KOPT-K1 (cell line): ENCODE results near the gene OR9Q1.
"Not testable (repeated sequence)": the region's sequence is repeated elsewhere in the genome, so short reads cannot be mapped to it uniquely, and the experiment has no call there.

Experiments used
- H3K27ac ChIP-seq: fragments of 200-600 bp; sonication (generic); 2 replicates; pipeline ENCODE4 v1.5.1; 2016; ENCODE audit warnings: antibody characterized with exemption, mild to moderate bottlenecking, low read depth, low read length; ENCODE audit not compliant: poor library complexity, severe bottlenecking
- H3K36me3 ChIP-seq: fragments of 200-600 bp; sonication (generic); 2 replicates; pipeline ENCODE4 v1.5.1; 2017; ENCODE audit warnings: antibody characterized with exemption, mild to moderate bottlenecking, low read length, moderate library complexity; ENCODE audit not compliant: insufficient read depth
- H3K9me3 ChIP-seq: fragments of 200-600 bp; sonication (generic); 2 replicates; pipeline ENCODE4 v1.5.1; 2017; ENCODE audit warnings: antibody characterized with exemption, low read length, mild to moderate bottlenecking; ENCODE audit not compliant: insufficient read depth, poor library complexity, severe bottlenecking

Gene OR9Q1, protein sequence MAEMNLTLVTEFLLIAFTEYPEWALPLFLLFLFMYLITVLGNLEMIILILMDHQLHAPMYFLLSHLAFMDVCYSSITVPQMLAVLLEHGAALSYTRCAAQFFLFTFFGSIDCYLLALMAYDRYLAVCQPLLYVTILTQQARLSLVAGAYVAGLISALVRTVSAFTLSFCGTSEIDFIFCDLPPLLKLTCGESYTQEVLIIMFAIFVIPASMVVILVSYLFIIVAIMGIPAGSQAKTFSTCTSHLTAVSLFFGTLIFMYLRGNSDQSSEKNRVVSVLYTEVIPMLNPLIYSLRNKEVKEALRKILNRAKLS

DNA sequence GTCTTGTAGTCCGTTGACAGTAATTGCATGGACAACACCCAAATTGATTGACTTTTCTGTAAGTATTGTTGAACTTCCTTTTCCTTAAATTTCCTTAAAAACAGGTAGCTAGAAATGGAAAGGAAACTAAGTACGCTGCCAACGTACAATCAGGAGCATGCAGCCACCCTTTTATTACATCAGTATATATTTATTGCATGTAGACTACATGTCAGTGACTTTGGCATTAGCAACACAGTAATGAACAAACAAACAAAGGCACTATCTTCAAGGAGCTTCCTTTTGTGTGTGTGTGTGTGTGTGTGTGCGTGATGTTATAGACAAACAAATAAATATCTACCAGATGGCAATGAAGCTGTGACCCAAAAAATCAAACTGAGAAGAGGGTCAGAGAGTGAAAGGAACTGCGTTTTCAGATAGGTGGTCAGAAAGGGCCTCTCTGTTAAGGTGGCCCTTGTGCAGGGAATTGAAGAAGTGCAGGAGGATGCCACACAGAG, at the start of gene OR9Q1:
Gene OR9Q1, plus strand, starts transcription at position 447 of the 497 bp plus-strand sequence. CDS start 155,564 bp downstream, outside the sequence.
- Histone ChIP-seq H3K9me3 (no peaks in the 10 kb centered on the region), H3K27ac (no peak within 1 kb of the TSS), H3K36me3 (no peaks in the 10 kb centered on the region)

DNA sequence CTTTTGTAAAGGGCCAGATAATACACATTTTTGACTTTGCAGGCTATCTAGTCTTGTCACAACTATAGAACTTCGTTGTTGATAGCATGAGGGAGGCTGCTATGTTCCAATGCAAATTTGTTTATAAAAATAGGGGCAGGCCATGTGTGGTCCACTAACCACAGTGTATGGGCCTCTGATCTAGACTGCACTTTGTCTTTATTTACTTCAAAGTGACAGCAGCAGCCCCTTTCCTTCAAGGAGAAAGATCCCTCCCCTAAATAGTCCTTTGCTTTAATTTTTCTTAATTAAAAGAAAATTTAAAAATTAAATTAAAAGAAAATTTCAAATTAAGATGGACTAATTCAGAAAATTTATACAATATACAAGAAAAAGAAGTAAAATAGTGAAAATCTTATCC, 49.5 kb upstream of the OR9Q1 start:
- H3K9me3 ChIP-seq, result no peaks in the 10 kb centered on the region
- no peaks in the 10 kb centered on the region for H3K36me3 ChIP-seq
- H3K27ac ChIP-seq, result no peak overlapping the region

DNA sequence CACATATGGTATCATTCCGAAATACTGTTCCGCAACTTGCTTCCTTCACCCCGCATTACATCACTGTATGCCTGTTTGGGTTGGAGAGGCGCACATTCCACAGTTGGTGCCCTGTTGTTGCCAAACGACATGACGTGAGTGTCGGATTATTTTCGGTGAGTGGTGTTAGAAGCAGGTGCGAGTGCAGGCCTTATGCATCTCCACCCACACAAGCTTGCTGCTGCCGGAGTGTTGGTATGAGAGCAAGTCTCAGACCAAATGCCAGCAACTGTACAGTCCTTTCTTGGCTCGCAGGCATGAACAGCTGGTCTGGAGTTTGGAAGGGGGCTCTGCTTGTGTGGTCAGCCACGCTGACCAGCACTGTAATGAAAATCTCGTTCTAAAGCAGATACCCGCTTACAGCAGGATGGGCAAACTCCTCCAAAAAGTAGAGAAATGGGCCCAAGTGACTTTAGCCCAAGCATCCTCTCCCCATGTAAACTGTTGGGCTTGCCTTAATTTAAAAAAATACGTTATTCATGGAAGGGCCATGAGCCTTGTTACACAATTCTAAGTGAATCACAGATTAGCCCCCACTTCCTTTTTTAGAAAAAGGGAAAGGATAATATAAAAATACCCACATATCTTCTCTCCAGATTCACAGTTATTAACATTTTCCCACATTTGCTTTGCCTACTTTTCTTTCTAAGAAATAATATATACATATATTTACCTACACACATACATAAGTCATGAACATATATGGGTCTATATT, 48.7 kb upstream of the OR9Q1 start:
- Histone ChIP-seq H3K27ac (no peak overlapping the region), H3K36me3 (no peaks in the 10 kb centered on the region), H3K9me3 (no peaks in the 10 kb centered on the region)

DNA sequence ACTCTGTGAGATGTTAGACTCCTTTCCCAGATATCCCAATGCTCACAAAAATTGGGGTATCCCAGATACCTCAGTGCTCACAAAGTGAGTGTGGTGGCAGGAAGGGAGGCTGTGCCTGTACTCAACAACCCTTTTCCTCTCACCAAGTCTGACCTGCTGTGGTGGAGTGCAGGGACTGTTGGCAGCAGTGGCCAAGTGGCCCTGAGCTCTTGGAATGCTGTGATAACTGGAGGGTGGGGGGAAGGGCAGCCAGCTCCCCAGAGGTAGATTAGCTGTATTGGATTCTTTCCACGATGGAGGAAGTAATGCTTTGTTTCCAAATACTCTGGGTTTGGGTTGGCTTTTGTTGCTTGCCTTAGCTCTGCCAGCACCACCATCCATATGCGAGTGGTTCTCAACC, 46.0 kb upstream of the OR9Q1 start:
- no peaks in the 10 kb centered on the region for H3K9me3 ChIP-seq
- no peaks in the 10 kb centered on the region for H3K36me3 ChIP-seq
- no peak overlapping the region for H3K27ac ChIP-seq

DNA sequence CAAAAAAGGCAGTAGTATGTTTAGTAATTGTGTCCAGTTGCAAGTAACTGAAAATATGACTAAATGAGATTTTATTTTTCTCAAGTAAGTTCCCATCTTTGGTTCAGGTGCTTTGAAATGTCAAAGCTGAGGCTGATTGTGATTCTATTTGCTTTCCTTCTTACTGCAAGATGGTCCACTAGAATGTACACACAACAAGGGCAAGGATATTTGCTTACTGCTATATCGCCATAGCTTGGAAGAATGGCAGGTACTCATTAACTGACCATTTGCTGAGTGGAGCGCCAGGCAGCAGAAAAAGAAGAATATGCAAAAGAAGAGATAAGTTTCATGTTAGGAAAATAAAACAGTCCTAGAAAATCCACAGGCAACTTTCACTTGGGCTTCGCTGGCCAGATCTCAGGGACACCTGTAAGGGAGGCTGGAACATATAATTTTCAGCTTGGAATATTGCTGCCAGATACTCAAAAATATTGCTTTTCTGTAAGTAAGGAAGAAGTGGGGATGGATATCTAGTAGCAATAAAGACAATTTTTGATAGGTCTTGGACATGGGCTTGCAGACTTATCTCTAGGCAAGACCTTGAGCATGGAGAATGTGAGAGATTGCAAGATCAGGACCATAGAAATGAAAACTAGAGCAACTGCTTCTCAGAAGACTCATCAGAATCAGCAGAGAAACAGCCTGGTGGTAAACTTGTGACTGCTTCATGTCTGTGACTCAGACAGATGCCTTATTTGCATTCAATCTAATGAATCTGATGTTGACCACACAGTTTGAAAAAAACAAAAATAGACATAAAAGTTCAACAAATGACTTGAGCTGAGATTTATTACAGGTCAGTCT, 44.8 kb upstream of the OR9Q1 start:
- no peaks in the 10 kb centered on the region for H3K9me3 ChIP-seq
- no peak overlapping the region for H3K27ac ChIP-seq
- H3K36me3 ChIP-seq, result no peaks in the 10 kb centered on the region

DNA sequence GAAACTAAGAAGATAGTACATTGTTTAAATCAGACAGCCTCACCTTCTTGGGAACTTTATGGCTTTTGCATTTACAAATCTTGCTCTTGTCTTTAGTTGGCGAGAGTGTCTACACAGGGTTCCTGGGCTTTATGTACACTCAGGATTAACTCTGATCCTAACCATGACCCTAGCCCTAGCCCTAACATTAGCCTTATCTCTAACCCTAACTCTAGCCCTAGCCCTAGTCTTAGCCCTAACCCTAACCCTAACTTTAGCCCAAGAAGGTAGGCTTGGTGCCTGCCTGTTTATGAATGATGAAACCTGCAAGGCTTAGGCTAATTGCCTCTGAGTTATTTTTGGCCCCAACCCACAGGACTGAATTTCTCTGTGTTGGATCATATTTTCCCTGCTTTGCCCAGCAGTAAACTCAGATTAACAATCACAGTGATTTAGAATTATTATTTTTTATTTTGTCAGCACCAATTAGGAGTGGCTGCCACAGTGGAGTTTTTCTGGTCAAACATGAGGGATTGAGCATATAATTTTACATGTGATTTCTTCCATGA, 44.1 kb upstream of the OR9Q1 start:
- Histone ChIP-seq H3K9me3 (no peaks in the 10 kb centered on the region), H3K27ac (no peak overlapping the region), H3K36me3 (no peaks in the 10 kb centered on the region)

DNA sequence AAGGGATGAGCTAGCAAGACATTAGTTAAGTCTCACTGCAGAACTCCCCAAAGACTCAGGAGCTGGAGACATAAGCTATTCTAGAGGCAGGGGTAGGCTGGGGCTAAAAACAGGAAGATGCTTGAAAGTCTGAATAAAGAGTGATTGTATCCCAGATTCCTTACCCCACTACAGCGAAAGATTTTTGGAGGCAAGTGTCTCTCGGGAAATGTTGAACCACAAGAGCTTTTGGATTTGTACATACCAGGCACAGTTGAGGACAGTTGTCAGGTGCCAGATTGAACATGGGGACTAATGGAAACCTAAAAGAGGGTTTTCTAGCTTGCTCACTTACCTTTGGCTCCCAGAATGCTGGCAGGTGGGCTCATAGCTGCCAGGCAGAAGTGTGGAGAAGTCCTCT, 43.5 kb upstream of the OR9Q1 start:
- H3K27ac ChIP-seq, result no peak overlapping the region
- H3K36me3 ChIP-seq, result no peaks in the 10 kb centered on the region
- no peaks in the 10 kb centered on the region for H3K9me3 ChIP-seq

DNA sequence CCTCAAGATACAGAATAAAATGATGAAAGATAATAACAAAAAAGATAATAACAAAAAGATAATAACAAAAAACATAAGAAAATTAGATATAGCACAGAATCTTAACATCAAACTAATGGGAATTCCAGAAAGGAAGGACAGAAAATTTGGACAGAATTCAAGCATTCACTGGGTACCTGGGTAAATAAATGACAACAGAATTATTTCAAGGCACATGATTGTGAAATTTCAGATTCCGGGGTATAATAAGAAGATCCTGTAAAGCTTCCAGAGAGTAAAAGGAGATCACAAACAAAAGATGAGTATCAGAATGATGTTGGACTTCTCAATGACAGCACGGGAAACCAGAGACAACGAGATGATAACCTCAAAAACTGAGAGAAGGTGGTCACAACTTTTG, 42.1 kb upstream of the OR9Q1 start:
- Histone ChIP-seq H3K27ac (no peak overlapping the region), H3K9me3 (no peaks in the 10 kb centered on the region), H3K36me3 (no peaks in the 10 kb centered on the region)

DNA sequence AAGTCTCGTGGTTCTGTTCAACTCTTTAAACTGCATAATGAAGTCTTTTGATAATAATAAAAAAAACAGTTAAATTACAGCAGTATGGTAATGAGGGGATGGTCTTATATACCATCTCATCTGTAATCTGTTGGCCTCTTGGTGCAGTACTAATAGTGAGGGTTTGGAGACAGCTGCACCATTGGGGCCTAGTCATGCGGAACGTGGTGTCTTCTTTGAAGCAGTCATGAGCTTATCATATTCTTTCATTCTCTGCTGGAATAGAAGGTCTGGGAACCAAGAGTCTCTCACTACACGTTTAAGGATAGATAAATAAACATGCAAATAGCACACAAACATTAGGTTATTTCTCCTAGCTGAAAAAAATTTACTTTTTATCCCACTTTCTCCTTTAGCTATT, 40.9 kb upstream of the OR9Q1 start:
- Histone ChIP-seq H3K27ac (no peak overlapping the region), H3K9me3 (no peaks in the 10 kb centered on the region), H3K36me3 (no peaks in the 10 kb centered on the region)

DNA sequence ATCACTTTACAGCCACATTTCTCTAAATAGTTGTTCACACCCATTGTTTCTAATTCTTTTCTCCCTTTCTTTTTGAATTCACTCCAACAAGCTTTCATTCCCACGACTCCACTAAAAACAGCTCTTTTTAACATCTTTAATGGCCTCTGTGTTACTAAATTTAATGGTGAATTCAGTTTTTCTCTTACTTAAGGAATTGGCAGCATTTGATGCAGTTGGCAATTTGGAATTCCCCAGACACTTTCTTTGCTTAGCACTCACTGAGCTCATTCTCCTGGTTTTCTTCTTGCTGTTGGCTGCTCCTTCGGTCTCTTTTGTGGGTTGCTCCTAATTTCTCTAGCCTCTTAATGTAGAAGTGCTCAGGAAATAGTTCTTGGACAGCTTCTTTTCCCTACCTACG, 40.5 kb upstream of the OR9Q1 start:
- H3K27ac ChIP-seq, result no peak overlapping the region
- no peaks in the 10 kb centered on the region for H3K9me3 ChIP-seq
- H3K36me3 ChIP-seq, result no peaks in the 10 kb centered on the region

DNA sequence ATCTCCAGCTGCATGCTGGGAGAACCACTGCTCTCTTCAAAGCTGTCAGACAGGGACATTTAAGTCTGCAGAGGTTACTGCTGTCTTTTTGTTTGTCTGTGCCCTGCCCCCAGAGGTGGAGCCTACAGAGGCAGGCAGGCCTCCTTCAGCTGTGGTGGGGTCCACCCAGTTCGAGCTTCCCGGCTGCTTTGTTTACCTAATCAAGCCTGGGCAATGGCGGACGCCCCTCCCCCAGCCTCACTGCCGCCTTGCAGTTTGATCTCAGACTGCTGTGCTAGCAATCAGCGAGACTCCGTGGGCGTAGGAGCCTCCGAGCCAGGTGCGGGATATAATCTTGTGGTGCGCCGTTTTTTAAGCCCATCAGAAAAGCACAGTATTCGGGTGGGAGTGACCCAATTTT, 24.2 kb upstream of the OR9Q1 start:
- not testable (repeated sequence) for H3K36me3 ChIP-seq, H3K9me3 ChIP-seq, H3K27ac ChIP-seq

DNA sequence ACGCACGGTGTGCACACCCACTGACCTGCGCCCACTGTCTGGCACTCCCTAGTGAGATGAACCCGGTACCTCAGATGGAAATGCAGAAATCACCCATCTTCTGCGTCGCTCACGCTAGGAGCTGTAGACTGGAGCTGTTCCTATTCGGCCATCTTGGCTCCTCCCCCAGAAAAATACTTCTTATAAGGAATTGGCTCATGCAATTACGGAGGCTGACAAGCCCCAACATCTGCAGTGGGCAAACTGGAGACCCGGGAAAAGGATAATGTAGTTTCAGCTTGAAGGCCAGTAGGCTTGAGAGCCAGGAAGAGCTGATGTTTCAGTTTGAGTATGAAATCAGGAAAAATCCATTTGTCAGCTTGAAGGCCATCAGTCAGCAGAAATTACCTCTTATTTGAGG, 23.7 kb upstream of the OR9Q1 start:
- H3K9me3 ChIP-seq, H3K36me3 ChIP-seq, H3K27ac ChIP-seq: not testable (repeated sequence)

DNA sequence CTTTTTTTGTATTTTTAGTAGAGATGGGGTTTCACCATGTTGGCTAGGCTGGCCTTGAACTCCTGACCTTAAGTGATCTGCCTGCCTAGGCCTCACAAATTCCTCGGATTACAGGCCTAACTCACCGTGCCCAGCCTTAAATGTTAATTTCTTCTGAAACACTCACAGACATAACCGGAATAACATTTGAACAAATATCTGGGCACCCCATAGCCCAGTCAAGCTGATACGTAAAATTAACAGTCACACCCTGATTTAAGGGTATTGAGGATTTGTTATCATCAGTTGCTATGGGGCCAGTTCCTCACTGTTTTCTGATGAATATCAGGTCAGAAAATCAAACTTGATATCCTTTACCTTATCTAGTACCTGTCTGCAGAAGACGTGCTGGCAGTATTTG, 23.0 kb upstream of the OR9Q1 start:
- Histone ChIP-seq H3K9me3 (no peaks in the 10 kb centered on the region), H3K27ac (no peak overlapping the region), H3K36me3 (no peaks in the 10 kb centered on the region)

DNA sequence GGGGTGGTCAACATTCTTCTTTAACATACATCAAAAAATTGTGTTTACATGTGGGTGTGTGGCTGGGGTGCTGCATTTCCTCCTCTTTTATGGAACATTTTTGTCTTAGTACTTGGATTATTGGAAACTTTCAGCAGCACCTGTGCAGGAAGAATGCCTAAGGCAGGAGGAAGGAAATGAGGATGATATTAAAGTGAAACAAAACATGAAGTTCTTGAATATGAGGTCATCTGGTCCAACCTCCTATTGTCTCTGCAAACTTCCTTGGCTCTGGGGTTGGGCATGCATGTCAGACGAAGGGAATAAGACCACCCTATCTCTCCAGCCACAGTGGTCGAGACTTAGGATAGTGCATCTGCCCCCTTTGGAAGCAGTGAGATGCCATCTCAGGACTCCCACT, 20.6 kb upstream of the OR9Q1 start:
- no peaks in the 10 kb centered on the region for H3K36me3 ChIP-seq
- H3K9me3 ChIP-seq, result no peaks in the 10 kb centered on the region
- H3K27ac ChIP-seq, result no peak overlapping the region

DNA sequence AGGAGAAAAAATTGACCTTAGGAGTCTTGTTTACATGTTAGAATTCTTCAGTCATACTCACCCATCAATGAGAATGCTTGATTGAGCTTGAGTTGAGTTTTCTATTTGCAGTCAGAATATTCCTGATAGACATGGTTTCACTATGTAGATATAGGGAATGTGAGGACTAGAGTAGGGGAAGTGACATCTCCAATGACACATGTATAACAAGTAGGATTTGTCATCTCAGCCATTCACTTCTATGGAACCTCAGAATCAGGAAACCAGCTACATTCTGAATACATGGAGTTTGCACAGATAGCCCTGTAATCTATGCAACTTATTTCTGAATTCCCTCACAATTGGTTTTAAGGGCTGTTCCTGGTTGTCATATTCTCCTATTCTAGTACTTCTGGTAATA, 20.1 kb upstream of the OR9Q1 start:
- Histone ChIP-seq H3K9me3 (no peaks in the 10 kb centered on the region), H3K36me3 (no peaks in the 10 kb centered on the region), H3K27ac (no peak overlapping the region)
